Measurements from ENCODE around the gene MFAP3L.

Gene MFAP3L

DNA sequence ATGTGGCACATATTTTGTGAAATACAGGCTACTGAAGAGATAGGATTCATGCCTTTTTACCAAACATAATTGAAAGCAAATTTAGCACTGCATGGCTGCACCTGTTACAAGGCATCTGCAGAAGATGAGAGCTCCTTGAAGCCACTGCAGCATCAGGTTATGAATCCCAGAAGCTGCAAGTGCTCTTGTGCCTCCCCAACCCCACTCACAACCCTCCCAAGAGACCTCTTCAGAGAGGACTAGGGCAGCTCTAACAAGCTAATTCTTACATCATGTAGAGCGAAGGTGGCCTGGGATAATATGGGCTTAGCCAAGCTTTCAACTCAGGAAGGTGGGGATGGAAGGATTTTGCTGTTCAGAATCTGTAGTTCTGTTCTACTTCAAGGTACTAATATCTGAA, 27.2 kb downstream of the MFAP3L start:
- H3K4me3 ChIP-seq (ENCODE audit: low read depth, low read length), result no peak overlapping the region
- DNase-seq (ENCODE audit: low read depth), result no peak

DNA sequence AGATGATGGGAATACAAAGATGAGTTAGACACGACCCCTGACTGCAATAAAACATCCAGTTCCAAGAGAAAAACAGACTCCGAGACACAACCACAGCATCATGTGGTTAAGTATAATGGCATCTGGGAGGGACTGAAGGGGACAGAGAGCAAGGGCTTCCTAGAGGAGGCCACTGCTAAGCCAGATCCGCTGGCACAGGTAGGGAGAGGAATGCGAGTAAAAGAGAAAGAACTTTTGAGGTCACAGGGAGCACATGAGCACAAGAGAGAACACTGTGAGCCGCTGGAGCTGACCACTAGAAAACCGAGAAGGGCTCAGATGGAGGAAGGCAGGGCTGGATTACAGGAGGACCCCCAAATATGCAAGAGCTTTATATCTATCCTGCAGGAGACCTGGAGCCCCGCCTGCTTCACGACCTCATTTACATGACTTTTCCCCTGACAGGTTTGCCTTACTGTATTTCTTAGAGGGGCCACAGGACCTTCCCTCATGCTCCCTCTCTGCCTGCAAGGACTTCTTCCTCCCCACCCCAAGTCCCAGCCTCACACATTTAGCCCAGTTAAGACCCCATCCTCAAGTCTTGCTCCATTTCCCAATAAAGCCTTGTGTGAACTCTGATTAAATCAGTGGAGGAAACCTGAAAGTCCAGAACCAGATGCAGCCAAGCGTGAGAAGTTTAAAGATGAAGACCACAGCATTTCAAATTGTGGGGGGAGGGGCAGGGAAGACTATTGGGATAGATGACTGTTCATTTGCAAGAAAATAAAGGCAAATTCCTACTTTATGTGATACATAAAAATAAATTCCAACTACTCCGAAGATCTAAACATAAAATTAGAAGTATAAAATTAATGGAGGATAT, 29.6 kb downstream of the MFAP3L start:
- H3K4me3 ChIP-seq (ENCODE audit: low read depth, low read length), result no peak overlapping the region
- DNase-seq (ENCODE audit: low read depth), result no peak

DNA sequence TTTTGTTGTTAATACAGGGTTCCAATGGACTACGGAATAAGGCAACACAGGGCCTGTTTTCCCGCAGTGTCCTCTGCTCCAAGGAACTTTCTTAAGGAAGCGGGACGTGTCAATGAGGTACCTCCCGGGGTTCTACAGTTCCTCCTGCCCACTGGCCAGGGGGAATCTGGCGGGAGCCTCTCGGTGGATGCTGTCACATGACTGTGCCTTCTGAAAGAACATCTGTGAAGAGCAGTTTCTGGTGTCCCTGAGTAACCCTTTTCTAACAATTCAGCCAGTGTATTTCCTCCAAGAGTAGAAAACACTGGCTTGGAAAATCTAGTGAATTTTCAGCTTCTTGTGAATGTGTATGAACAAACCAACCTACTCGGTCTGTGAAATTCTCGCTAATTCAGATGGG, 32.7 kb downstream of the MFAP3L start:
- no peak for DNase-seq (ENCODE audit: low read depth)
- no peak overlapping the region for H3K4me3 ChIP-seq (ENCODE audit: low read depth, low read length)

DNA sequence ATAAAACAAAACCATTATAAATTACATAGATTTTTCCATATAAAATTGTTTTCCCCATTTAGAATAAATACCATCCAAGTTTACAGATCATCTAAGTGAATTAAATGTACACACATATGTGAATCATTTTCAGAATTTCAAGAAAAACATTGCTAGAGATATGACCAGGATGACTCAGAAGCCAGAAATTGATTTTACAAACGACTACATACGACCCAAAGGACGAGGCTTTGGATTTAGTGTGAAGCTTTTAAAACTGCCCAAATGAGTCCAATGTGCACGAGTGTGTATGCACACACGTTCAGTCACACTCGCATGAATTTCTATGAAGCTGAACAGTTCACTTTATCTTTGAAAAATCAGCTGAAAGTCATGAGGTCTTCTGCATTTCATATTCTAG, 37.9 kb downstream of the MFAP3L start:
- no peak for DNase-seq (ENCODE audit: low read depth)

DNA sequence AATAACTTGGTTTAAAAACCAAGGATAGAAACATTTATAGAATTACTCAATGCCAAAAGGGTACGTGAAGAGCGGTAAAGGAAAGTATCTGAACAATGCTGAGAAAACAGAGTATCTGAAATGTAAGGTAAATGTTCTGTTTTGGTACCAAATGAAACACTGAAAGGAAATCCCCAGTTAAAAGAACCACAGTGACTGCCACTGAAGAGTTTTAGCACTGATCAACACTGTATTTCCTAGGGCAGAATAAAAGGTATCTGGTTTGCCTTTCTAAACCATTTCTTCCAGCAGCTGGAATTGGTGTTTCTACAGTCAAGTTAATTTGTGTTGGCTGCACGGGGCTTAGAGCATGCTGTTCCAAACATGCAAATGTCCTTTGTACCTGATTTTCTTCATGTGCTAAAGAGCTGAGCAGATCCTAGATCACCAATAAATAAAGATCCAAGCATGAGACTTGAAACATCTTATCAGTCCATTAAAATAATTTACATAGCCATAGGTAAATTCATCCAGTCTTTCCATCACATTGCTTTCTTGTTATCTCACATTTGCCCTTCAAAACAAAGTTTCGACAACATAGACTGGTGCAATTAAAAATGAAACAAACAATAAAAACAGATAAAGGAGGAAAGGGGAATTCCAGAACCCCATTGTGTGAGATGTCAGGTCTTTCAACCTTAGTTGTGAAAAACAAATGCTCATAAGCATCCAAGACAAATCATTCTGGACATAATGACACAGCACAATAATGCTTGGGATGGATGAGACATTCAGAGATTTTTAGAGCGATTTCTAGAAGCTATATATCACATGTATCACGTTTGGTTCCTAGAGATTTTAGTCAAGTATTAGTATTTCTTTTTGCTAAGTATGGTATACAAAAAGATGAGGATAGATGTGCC, 38.6 kb downstream of the MFAP3L start:
- no peak for DNase-seq (ENCODE audit: low read depth)
- H3K4me3 ChIP-seq (ENCODE audit: low read depth, low read length), result no peak overlapping the region

More for the DNA sequence above, 37.9 kb downstream of the MFAP3L start:
- no peak overlapping the region for H3K4me3 ChIP-seq (ENCODE audit: low read depth, low read length)

DNA sequence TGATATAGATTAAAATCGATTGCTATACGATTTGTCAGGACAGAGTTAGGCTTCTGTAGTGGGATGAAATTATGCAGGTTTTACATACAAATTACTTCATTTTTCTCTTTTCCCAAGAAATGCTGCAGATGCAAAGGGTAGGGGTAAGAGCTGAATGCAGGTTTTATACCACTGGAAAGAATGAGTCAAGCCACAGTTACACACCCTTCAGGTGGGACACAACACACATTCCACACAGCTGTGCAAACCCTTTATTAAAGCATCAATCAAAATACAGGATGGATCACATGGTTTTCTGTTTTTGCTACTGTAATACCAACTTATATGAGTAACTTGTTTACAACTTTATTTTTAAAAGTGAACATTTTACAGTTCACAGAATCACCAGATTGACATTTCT, 39.8 kb downstream of the MFAP3L start:
- no peak overlapping the region for H3K4me3 ChIP-seq (ENCODE audit: low read depth, low read length)
- DNase-seq (ENCODE audit: low read depth), result no peak

DNA sequence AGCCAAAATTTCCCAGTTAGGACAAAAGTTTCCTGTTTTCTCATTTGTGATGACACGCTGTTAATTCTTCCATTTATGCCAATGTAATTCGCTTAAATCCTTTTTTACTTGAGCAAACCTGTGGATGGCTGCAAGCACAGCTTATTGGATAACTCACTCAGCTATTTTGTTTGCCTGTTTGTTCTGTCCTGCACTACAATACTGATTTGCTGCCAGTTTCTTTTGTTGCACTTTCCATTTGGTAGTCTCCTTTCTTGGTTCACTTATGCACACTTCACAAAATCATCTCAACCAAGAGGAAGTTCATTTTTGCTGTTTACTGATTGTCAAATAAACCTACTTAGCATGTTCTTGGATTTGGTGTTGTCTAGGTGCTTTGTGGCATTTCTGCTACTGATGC, 40.3 kb downstream of the MFAP3L start:
- no peak overlapping the region for H3K4me3 ChIP-seq (ENCODE audit: low read depth, low read length)
- DNase-seq (ENCODE audit: low read depth), result no peak

DNA sequence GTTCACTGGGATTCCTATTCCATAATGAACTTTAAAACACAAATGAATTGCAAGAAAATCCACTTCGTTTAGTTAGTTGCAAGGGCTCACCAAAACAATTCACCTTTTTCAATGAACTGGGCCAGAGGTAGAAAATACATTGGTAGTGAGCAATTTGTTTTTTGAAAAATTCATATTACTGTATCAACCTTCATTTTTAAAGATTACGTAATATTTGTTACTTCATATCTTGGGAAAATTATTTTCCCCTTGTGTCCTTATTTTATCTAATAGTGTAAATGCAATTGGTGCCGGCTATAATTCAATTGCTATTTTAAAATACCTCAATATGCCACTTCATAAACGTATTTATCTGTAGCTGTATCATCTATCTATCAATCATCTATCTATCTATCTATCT, 41.5 kb downstream of the MFAP3L start:
- DNase-seq (ENCODE audit: low read depth), result no peak
- H3K4me3 ChIP-seq (ENCODE audit: low read depth, low read length), result no peak overlapping the region

DNA sequence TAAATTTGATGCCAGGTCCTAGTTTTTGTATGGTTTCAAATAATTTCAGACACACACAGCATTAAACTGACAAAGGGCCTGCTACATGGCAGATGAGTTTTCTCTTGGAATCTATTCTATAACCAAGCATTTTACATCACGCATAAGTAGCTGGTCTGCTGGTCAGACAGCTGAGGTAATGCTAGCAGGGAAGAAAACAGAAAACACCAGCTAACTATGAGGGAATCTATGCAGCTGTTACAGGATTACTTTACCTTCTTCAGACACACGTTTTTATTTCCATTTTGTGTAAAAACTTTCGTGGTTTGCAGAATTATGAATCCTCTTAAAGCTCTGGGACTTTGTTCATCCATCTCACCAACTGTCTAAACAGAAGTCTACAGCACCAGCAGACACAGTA, 42.0 kb downstream of the MFAP3L start:
- no peak overlapping the region for H3K4me3 ChIP-seq (ENCODE audit: low read depth, low read length)
- peak; percentile 19 for DNase-seq (ENCODE audit: low read depth)

DNA sequence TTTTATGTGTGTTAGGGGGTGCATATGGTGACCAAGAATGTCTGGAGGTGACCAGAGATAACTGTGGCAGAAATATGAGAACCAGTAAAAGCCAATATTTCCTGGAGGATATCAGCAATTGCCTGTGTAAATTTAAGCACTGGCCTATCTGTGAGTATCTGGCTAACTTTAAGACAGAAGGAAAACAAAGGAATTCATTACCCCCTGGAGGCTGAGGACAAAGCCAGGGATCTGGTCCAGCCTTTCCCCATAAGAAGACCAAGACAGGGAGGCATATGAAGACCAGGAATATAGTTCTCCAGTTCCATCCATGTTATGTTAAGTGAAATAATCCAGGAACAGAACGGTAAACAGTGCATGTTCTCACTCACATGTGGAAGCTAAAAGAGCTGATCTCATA, 49.2 kb downstream of the MFAP3L start:
- no peak for DNase-seq (ENCODE audit: low read depth)
- H3K4me3 ChIP-seq (ENCODE audit: low read depth, low read length), result no peak overlapping the region

DNA sequence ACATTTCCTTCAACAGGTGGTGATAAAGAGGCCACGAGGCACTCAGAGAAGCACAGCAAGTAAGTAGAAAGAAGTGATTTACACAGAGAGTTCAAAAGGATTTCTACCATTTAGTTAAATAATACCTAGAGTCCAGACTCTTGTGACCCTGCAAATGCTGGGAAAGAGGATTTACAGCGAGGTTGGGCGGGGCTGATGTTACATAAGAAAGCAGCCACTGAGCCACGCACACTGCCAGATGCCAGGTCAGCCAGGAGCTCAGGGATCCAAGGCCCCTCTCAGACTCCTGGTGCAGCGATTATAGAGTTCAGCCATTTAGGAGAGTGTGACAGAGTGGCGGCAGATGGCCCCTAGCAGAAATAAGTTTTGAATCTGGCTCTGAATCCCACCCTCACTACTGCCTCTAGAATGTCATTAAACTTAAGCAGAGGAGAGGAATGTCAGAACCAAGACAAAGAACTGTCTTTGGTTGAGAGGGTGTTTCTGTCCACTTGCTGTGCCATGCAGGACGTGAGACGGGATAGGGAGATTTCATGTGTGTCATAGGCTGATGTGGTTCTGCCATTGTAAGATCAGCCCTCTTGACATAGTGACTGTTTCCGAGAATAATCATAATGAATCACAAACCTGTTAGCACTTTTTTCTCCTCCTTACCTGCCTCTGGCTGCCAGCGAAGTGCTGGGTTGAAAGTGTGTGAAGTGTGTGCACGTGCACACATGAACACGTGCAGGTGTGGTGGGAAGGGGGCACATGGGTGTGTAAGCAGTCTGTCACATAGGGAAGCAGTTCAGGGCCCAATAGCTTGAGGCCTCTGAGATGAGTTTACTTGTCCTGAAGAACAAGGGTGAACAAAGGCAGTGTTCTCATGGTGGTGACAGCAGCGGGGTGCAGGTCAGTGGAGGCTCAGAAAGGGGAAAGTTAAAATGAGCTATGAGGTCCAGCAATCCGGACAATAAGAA, 50.1 kb downstream of the MFAP3L start:
- no peak overlapping the region for H3K4me3 ChIP-seq (ENCODE audit: low read depth, low read length)
- no peak for DNase-seq (ENCODE audit: low read depth)

DNA sequence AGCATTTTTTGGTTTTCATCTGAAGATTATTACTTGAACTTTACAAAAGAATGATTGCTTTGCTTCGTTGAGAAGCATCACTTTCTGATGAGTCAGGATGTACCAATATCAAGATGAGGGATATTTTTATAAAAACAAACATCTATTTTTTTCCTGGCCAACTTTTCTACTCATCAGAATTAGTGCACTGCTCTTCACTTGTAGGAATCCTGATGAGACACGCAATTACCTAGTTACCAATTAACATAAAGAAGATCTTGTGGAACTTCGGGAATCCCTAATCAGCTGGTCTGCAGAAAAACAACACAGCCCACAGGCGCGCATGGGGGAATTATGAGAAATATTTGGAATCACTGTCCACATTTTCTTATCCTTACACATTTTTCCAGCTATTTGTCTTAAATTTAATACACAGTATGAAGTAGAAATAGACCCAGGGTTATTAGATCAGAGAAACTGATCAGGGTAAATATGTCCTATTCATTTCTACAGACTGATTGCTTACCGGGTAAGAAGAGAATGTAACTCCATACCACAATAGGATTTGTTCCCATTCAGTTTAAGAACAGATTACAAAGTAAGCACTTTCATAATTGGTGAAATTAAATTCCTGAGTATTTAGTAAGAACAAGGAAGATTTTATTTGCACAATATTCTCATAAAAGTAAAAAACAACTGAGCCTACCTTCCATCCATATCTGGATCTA, 50.9 kb downstream of the MFAP3L start:
- DNase-seq (ENCODE audit: low read depth), result no peak
- H3K4me3 ChIP-seq (ENCODE audit: low read depth, low read length), result no peak overlapping the region

DNA sequence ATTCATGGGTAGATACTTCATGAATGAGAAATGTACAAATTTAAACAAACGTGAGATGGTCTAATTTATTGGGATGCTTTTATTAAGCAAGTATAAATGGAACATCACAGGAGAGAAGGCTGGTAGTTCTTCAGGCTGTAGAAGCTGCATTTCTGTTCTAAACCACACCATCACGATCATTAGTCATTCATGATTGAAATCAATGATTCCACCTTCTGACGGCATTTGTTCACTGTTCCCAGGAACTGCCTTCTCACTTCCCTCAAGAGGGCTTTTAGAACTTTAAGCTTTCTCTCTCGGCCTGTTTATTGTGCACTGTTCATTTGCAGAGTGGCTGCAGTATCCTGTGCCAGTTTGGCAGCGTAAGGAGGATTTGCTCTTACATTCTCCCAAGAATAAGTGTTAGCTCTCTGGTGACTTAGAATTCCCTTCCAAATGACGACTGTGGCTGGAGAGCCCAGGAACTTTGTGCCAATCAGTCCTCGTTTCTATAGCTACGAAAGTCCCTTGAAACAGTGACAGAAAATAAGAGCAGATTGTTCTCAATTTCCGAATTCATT, 54.7 kb downstream of the MFAP3L start:
- DNase-seq (ENCODE audit: low read depth), result no peak
- H3K4me3 ChIP-seq (ENCODE audit: low read depth, low read length), result no peak overlapping the region

DNA sequence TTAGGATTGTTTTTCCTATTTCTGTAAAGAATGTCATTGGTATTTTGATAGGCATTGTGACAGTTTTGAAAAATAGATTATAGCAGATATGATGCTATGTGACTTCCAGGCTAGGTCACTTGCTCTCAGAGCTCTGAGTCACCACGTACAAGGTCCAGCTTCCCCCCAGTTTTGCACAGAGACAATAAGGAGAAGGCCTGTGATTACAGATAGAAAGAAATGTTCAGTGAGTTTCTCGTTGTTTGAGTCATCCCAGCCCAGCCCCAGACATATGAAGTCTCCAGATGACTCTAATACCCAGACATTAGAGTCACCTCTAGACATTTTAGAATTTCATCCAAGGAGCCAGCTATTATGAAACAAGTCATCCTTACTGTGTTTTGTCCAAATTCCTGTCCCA, 57.2 kb downstream of the MFAP3L start:
- peak; percentile 30 for DNase-seq (ENCODE audit: low read depth)
- H3K4me3 ChIP-seq (ENCODE audit: low read depth, low read length), result no peak overlapping the region

DNA sequence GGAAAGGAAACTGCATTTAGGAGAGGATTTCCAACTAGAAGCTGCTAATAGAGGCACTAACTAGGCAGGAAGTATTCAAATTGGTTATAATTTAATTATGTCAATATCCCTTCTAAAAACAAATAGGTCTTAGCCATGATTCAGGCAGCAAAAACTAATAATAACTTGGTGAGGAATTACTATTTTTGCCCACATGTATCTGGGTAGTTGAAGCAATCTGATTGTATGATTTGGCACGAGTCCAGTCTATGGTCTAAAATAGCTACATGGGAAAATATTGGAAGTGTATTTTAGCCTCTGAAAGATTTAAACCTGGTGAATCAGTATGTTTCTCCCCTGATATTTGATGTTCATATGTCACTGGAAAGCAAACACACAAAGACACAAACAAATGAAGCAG, 62.2 kb downstream of the MFAP3L start:
- no peak overlapping the region for H3K4me3 ChIP-seq (ENCODE audit: low read depth, low read length)
- DNase-seq (ENCODE audit: low read depth), result no peak

DNA sequence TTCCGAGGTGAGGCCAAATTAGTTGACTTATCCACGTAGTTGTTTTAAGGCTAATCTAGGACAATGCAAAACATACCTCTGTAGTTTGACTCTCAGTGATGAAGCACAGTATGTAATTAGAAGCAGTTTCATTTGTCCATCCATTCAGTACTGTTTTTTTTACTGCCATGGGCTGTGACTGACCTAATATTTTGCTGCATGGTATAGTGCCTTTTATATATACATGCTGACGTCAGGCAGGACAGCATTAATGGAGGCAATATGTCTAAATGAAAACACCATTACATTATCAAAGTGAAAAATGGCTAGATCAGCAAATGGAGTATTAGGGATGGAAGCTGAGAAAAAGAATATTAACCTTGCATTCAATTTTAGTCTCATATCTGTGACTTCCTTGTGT, 66.9 kb downstream of the MFAP3L start:
- DNase-seq (ENCODE audit: low read depth), result no peak
- H3K4me3 ChIP-seq (ENCODE audit: low read depth, low read length), result no peak overlapping the region

DNA sequence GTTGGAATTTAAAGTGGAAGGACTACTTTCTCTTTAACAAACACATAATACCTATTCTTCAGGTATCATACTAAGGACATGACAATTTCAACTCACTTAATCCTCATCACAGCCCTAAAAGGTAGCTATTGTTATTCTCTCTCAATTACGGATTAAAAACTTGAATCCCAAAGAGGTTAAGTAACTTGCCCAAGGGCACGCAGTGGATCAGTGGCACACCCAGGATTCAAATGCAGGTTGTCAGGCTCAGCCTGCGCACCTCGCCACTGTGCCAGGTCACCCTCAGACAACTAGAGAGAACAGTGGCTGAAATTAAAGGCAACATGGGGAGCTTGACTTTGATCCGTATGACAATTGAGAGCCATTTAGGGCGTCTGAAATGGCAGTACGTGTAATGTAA, 67.6 kb downstream of the MFAP3L start:
- no peak overlapping the region for H3K4me3 ChIP-seq (ENCODE audit: low read depth, low read length)
- no peak for DNase-seq (ENCODE audit: low read depth)

DNA sequence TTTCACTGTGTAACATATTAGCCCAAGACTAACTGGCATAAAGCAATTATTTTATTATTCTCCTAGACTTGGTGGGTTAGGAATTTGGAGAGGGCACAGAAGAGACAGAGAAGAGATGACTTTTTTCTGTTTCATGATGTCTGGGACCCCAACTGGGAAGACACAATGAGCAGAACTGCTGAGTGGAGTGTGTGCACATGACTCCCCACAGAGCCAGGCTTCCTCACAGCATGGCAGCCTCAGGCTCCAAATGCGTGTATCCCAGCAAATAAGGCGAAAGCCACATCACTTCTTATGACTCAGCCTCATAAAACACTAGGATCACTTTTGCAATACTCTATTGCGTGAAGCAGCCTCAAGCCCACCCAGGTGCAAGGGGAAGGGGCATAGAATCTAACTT, 68.4 kb downstream of the MFAP3L start:
- DNase-seq (ENCODE audit: low read depth), result no peak
- H3K4me3 ChIP-seq (ENCODE audit: low read depth, low read length), result no peak overlapping the region
